ENCODE data around the gene ZNF81.
A peak's percentile ranks its signal among the peaks of the same experiment; 100 is the strongest.
"Not testable (repeated sequence)": the region's sequence is repeated elsewhere in the genome, so short reads cannot be mapped to it uniquely, and the experiment has no call there.

Gene ZNF81

GRCh38 chrX:47846040-47846439 lies 9.3 kb downstream of the ZNF81 start:
- no peak for DNase-seq

- DNase-seq = peak; percentile 0
Measured at GRCh38 chrX:47849778-47850177, 13.1 kb downstream of the ZNF81 start.

- not testable (repeated sequence) for DNase-seq
Measured at GRCh38 chrX:47850389-47850788, 13.7 kb downstream of the ZNF81 start.

GRCh38 chrX:47850901-47851300 lies 14.2 kb downstream of the ZNF81 start:
- DNase-seq = no peak

GRCh38 chrX:47854474-47854873 lies 17.8 kb downstream of the ZNF81 start:
- peak; percentile 9 for DNase-seq

- no peak for DNase-seq
Measured at GRCh38 chrX:47859686-47860085, 23.0 kb downstream of the ZNF81 start.

- DNase-seq = no peak
Measured at GRCh38 chrX:47862680-47863079, 26.0 kb downstream of the ZNF81 start.

- no peak for DNase-seq
Measured at GRCh38 chrX:47863187-47863586, 26.5 kb downstream of the ZNF81 start.

GRCh38 chrX:47864300-47864699 lies 27.6 kb downstream of the ZNF81 start:
- no peak for DNase-seq

- DNase-seq = no peak
Measured at GRCh38 chrX:47864785-47865184, 28.1 kb downstream of the ZNF81 start.

- no peak for DNase-seq
Measured at GRCh38 chrX:47873123-47873522, 36.4 kb downstream of the ZNF81 start.

GRCh38 chrX:47877327-47877726 lies 40.6 kb downstream of the ZNF81 start:
- DNase-seq = no peak

- no peak for DNase-seq
Measured at GRCh38 chrX:47878198-47878597, 41.5 kb downstream of the ZNF81 start.

GRCh38 chrX:47879463-47879862 lies 42.8 kb downstream of the ZNF81 start:
- DNase-seq = no peak

- no peak for DNase-seq
Measured at GRCh38 chrX:47880927-47881326, 44.2 kb downstream of the ZNF81 start.

GRCh38 chrX:47885501-47885900 lies 48.8 kb downstream of the ZNF81 start:
- no peak for DNase-seq

GRCh38 chrX:47898024-47898423 lies 61.3 kb downstream of the ZNF81 start:
- DNase-seq = no peak

GRCh38 chrX:47900833-47901232 lies 64.1 kb downstream of the ZNF81 start:
- DNase-seq = peak; percentile 26

- no peak for DNase-seq
Measured at GRCh38 chrX:47902161-47902560, 65.5 kb downstream of the ZNF81 start.

GRCh38 chrX:47915886-47916493 lies 79.3 kb downstream of the ZNF81 start:
- no peak for DNase-seq

GRCh38 chrX:47918274-47918673 lies 81.6 kb downstream of the ZNF81 start:
- DNase-seq = no peak

- no peak for DNase-seq
Measured at GRCh38 chrX:47927212-47927611, 90.5 kb downstream of the ZNF81 start.

- DNase-seq = not testable (repeated sequence)
Measured at GRCh38 chrX:47931970-47932369, 95.3 kb downstream of the ZNF81 start.

GRCh38 chrX:47933946-47934345 lies 97.2 kb downstream of the ZNF81 start:
- DNase-seq = no peak

GRCh38 chrX:47936224-47936939 lies 99.7 kb downstream of the ZNF81 start:
- DNase-seq = no peak
